Measurements from ENCODE around the gene APLP1. TPM values are rescaled to one million over a fixed set of nuclear protein-coding genes. Genes with fewer than 3 reads are reported as not detected.
A peak's percentile ranks its signal among the peaks of the same experiment; 100 is the strongest.
"Not testable (repeated sequence)": the region's sequence is repeated elsewhere in the genome, so short reads cannot be mapped to it uniquely, and the experiment has no call there.

The APLP1 gene
- total RNA-seq, 4 donors from 2014 or later, result 0.44 to 1.7 (median 0.76) TPM; not detected in 1

GRCh38 chr19:35908973-35909683 lies 40.8 kb downstream of the APLP1 start:
- TF ChIP-seq CTCF (IDR thresholded peaks at IDR 0.05) (no peak), POLR2A (IDR thresholded peaks at IDR 0.05) (peak in 1 of 4 donors; percentile 45)
- Histone ChIP-seq H3K36me3 (no peaks in the 10 kb centered on the region), H3K4me3 (no peak overlapping the region), H3K27ac (peak overlapping the region; percentile 41 to 80 (median 60)), H3K9me3 (no peaks in the 10 kb centered on the region), H3K4me1 (peaks cover 0 to 19% (median 9%) of the 10 kb centered on the region in 3 donors), H3K27me3 (no peaks in the 10 kb centered on the region)
- WGBS, 2 donors, result 67 to 75% methylated on average over 9 of the region's 10 CpGs
- intact Hi-C loops (cut with DNase I), result no loop called here
- DNase-seq, result peak; percentile 46

DNA sequence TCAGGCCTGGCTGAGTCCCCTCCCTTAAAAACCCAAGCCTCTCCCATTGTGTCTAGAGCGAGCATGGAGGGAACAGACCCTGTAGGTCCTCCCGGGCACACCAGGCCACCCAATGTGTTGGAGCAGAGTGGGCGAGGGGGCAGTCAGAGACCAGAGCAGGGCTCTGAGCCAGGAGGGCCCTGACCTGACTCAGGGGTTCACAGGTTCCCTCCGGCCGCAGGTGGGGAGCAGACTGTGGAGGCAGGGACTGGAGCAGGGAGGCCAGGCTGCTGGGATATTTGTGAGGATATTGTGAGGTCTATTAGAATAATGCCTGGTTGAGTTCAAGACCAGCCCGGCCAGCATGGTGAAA lies 41.3 kb downstream of the APLP1 start:
- Histone ChIP-seq H3K9me3 (no peaks in the 10 kb centered on the region), H3K4me1 (peaks cover 0 to 17% (median 9%) of the 10 kb centered on the region in 3 donors), H3K36me3 (no peaks in the 10 kb centered on the region), H3K27me3 (no peaks in the 10 kb centered on the region), H3K27ac (peak overlapping the region; percentile 41 to 80 (median 55)), H3K4me3 (no peak overlapping the region)
- intact Hi-C loops (cut with DNase I), result no loop called here
- DNase-seq, result no peak
- WGBS, 2 donors, result 74 to 80% methylated on average over 3 to 4 of the region's 6 CpGs
- no peak for TF ChIP-seq CTCF (IDR thresholded peaks at IDR 0.05)
- no peak for TF ChIP-seq POLR2A (IDR thresholded peaks at IDR 0.05)

DNA sequence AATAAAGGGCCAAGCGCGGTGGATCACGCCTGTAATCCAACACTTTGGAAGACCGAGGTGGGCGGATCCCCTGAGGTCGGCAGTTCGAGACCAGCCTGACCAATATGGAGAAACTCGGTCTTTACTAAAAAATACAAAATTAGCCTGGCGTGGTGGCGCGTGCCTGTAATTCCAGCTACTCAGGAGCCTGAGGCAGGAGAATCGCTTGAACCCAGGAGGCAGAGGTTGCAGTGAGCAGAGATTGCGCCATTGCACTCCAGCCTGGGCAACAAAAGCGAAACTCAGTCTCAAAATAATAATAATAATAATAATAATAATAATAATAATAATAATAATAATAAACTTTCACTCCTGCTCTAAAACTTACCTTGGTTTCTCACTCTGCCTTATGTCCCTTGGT lies 42.0 kb downstream of the APLP1 start:
- DNase-seq; H3K9me3 ChIP-seq; intact Hi-C loops (cut with DNase I); H3K4me3 ChIP-seq; H3K36me3 ChIP-seq; H3K27me3 ChIP-seq: not testable (repeated sequence)
- 88% methylated on average over 14 of the region's 14 CpGs for WGBS, 2 donors
- Histone ChIP-seq H3K4me1 (peaks cover 0 to 17% (median 9%) of the 10 kb centered on the region in 3 donors), H3K27ac (peak overlapping the region in 1 of 4 donors; percentile 80)

GRCh38 chr19:35911173-35911572 lies 42.8 kb downstream of the APLP1 start:
- no peak for DNase-seq
- TF ChIP-seq CTCF (IDR thresholded peaks at IDR 0.05) (no peak), POLR2A (IDR thresholded peaks at IDR 0.05) (no peak)
- peak overlapping the region in 1 of 4 donors; percentile 28 for H3K27ac ChIP-seq
- H3K4me1 ChIP-seq, result peaks cover 0 to 15% (median 9%) of the 10 kb centered on the region in 3 donors
- H3K9me3 ChIP-seq, result no peaks in the 10 kb centered on the region
- no peaks in the 10 kb centered on the region for H3K27me3 ChIP-seq
- H3K4me3 ChIP-seq, result no peak overlapping the region
- no peaks in the 10 kb centered on the region for H3K36me3 ChIP-seq
- intact Hi-C loops (cut with DNase I), result no loop called here
- WGBS, 2 donors, result 76 to 83% methylated on average over 1 to 3 of the region's 3 CpGs

- H3K4me1 ChIP-seq, result peaks cover 0 to 9% (median 3%) of the 10 kb centered on the region in 3 donors
- peak overlapping the region in 1 of 4 donors; percentile 28 for H3K27ac ChIP-seq
- no peaks in the 10 kb centered on the region for H3K27me3 ChIP-seq
- H3K4me3 ChIP-seq, result no peak overlapping the region
- no peaks in the 10 kb centered on the region for H3K9me3 ChIP-seq
- no peak for DNase-seq
- TF ChIP-seq POLR2A (IDR thresholded peaks at IDR 0.05) (no peak), CTCF (IDR thresholded peaks at IDR 0.05) (no peak)
- intact Hi-C loops (cut with DNase I), result no loop called here
- WGBS, 2 donors, result 9 to 37% methylated on average over 3 to 5 of the region's 5 CpGs
- H3K36me3 ChIP-seq, result no peaks in the 10 kb centered on the region
Observed at GRCh38 chr19:35911790-35912189, 43.4 kb downstream of the APLP1 start.

All from esophagus squamous epithelium (tissue), 5 donors.